ENCODE results near the gene NIPA2.

NIPA2 gene

DNA sequence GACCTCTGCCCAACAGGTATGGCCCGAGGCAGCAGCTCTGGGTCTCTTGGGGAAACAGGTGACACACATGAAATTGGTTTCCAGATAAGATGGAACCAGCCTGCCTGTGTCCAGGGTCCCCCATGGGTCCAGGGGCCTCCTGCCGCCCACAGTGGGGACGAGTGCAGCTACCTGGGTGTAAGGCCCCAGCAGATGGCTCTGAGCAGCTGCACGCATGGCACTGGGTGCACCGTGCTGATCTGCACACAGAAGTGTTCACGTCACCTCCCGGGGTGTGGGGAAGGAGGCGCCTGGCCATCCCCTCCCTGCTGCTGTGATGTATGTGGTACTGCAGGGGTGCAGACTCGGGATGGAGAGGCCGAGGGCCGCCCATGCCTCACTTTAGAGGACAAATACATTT is 63.6 kb downstream of the NIPA2 start:
- Histone ChIP-seq H3K27me3 (replicated peaks; ENCODE audit: insufficient read depth, low read length) (no peaks in the 10 kb centered on the region), H3K9me3 (replicated peaks; ENCODE audit: insufficient read depth, low read length) (no peaks in the 10 kb centered on the region), H3F3A (ENCODE audit: insufficient read depth, low read length) (no peaks in the 10 kb centered on the region), H3K27ac (ENCODE audit: low read length) (no peak overlapping the region), H3K9ac (ENCODE audit: low read length) (no peak overlapping the region), H3K9me2 (replicated peaks; ENCODE audit: insufficient read depth, low read length) (no peaks in the 10 kb centered on the region), H4K20me1 (ENCODE audit: insufficient read depth, low read length) (no peaks in the 10 kb centered on the region), H3K79me2 (ENCODE audit: low read length) (no peaks in the 10 kb centered on the region), H3K4me2 (ENCODE audit: low read depth, low read length) (no peak overlapping the region), H2AFZ (ENCODE audit: low read length) (no peak overlapping the region), H3K4me3 (ENCODE audit: low read length) (no peak overlapping the region), H3K4me1 (ENCODE audit: low read length) (no peaks in the 10 kb centered on the region), H3K36me3 (replicated peaks; ENCODE audit: insufficient read depth, low read length) (no peaks in the 10 kb centered on the region)
- TF ChIP-seq, protein P1, sequence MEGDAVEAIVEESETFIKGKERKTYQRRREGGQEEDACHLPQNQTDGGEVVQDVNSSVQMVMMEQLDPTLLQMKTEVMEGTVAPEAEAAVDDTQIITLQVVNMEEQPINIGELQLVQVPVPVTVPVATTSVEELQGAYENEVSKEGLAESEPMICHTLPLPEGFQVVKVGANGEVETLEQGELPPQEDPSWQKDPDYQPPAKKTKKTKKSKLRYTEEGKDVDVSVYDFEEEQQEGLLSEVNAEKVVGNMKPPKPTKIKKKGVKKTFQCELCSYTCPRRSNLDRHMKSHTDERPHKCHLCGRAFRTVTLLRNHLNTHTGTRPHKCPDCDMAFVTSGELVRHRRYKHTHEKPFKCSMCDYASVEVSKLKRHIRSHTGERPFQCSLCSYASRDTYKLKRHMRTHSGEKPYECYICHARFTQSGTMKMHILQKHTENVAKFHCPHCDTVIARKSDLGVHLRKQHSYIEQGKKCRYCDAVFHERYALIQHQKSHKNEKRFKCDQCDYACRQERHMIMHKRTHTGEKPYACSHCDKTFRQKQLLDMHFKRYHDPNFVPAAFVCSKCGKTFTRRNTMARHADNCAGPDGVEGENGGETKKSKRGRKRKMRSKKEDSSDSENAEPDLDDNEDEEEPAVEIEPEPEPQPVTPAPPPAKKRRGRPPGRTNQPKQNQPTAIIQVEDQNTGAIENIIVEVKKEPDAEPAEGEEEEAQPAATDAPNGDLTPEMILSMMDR (IDR thresholded peaks at IDR 0.05; ENCODE audit: low read length), result no peak
- TF ChIP-seq EZH2 (optimal IDR thresholded peaks at IDR 0.05; ENCODE audit: low read depth, low read length) (no peak), EZH2phosphoT487 (IDR thresholded peaks at IDR 0.05; ENCODE audit: low read length) (no peak)
- no peak for DNase-seq

DNA sequence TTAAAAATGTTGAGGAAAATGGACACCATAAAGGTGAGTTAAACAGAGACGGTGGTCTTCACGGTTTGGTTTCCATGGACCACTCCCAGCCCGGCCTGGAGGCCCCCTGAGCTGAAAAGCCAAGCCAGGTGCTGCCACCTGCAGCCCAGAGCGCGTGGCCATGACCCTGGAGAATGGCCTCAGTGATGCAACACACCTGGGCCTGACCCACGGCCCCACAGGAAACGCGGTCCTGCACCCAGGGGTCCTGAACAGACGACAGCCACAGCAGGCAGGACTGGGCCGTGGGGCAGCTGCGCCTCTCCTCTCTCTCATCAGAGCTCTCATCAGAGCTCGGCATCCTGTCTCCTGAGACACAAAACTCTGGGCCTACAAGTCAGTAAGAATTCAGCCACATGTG is 64.1 kb downstream of the NIPA2 start:
- H3K36me3 ChIP-seq (replicated peaks; ENCODE audit: insufficient read depth, low read length), result no peaks in the 10 kb centered on the region
- no peaks in the 10 kb centered on the region for H3K9me2 ChIP-seq (replicated peaks; ENCODE audit: insufficient read depth, low read length)
- H3K27ac ChIP-seq (ENCODE audit: low read length), result no peak overlapping the region
- no peak overlapping the region for H3K4me3 ChIP-seq (ENCODE audit: low read length)
- no peaks in the 10 kb centered on the region for H3F3A ChIP-seq (ENCODE audit: insufficient read depth, low read length)
- H3K4me1 ChIP-seq (ENCODE audit: low read length), result no peaks in the 10 kb centered on the region
- H4K20me1 ChIP-seq (ENCODE audit: insufficient read depth, low read length), result no peaks in the 10 kb centered on the region
- H3K27me3 ChIP-seq (replicated peaks; ENCODE audit: insufficient read depth, low read length), result no peaks in the 10 kb centered on the region
- H3K4me2 ChIP-seq (ENCODE audit: low read depth, low read length), result no peak overlapping the region
- no peak overlapping the region for H2AFZ ChIP-seq (ENCODE audit: low read length)
- no peak overlapping the region for H3K9ac ChIP-seq (ENCODE audit: low read length)
- no peaks in the 10 kb centered on the region for H3K9me3 ChIP-seq (replicated peaks; ENCODE audit: insufficient read depth, low read length)
- H3K79me2 ChIP-seq (ENCODE audit: low read length), result no peaks in the 10 kb centered on the region
- no peak for TF ChIP-seq EZH2 (optimal IDR thresholded peaks at IDR 0.05; ENCODE audit: low read depth, low read length)
- TF ChIP-seq, protein P1 (IDR thresholded peaks at IDR 0.05; ENCODE audit: low read length), result no peak
- no peak for TF ChIP-seq EZH2phosphoT487 (IDR thresholded peaks at IDR 0.05; ENCODE audit: low read length)
- no peak for DNase-seq

DNA sequence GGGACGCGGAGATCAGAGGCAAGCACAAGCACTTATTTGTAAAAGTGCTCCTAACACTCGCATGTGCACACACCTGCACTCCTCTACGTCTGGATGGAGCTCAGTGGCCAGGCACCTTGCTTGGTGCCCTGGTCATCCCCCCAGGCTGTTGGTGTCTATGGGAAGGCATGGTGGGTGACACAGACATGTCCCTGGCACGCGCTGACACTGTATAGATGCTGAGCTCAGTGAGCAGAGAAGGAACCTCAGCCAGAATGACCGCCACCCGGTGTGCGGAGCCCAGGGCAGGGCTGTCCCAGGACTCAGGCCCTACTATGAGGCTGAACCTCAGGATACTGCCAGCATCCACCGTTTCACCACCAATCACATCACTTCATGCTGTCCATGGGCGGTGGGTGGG is 64.5 kb downstream of the NIPA2 start:
- H3K9ac ChIP-seq (ENCODE audit: low read length), result no peak overlapping the region
- no peaks in the 10 kb centered on the region for H4K20me1 ChIP-seq (ENCODE audit: insufficient read depth, low read length)
- H3K4me1 ChIP-seq (ENCODE audit: low read length), result no peaks in the 10 kb centered on the region
- H3K27ac ChIP-seq (ENCODE audit: low read length), result no peak overlapping the region
- H3K9me2 ChIP-seq (replicated peaks; ENCODE audit: insufficient read depth, low read length), result no peaks in the 10 kb centered on the region
- no peaks in the 10 kb centered on the region for H3F3A ChIP-seq (ENCODE audit: insufficient read depth, low read length)
- no peak for TF ChIP-seq EZH2phosphoT487 (IDR thresholded peaks at IDR 0.05; ENCODE audit: low read length)
- TF ChIP-seq, protein P1 (IDR thresholded peaks at IDR 0.05; ENCODE audit: low read length), result no peak
- TF ChIP-seq EZH2 (optimal IDR thresholded peaks at IDR 0.05; ENCODE audit: low read depth, low read length), result no peak
- no peak overlapping the region for H2AFZ ChIP-seq (ENCODE audit: low read length)
- no peaks in the 10 kb centered on the region for H3K9me3 ChIP-seq (replicated peaks; ENCODE audit: insufficient read depth, low read length)
- no peaks in the 10 kb centered on the region for H3K27me3 ChIP-seq (replicated peaks; ENCODE audit: insufficient read depth, low read length)
- H3K36me3 ChIP-seq (replicated peaks; ENCODE audit: insufficient read depth, low read length), result no peaks in the 10 kb centered on the region
- no peak overlapping the region for H3K4me3 ChIP-seq (ENCODE audit: low read length)
- DNase-seq, result no peak
- H3K79me2 ChIP-seq (ENCODE audit: low read length), result no peaks in the 10 kb centered on the region
- no peak overlapping the region for H3K4me2 ChIP-seq (ENCODE audit: low read depth, low read length)
